ENCODE results near the gene PHYKPL. TPM values are rescaled to one million over a fixed set of nuclear protein-coding genes. Genes with fewer than 3 reads are reported as not detected.

Gene PHYKPL
- total and polyA plus RNA-seq, 2 of the 13 experiments (the other 11 are each of a cell fraction or from before 2014, with no cell fraction given): 18.0 to 78.6 TPM

GRCh38 chr5:178223196-178223773 is 9.3 kb downstream of the PHYKPL start:
- Histone ChIP-seq H3K4me3 (replicated peaks in 1 of 3; ENCODE audit: insufficient read depth in 1 of 3, low read depth in 2 of 3, low read length in 3 of 3) (no peak overlapping the region), H4K20me1 (ENCODE audit: insufficient read depth, low read length) (no peaks in the 10 kb centered on the region), H3K36me3 (replicated peaks in 1 of 2; ENCODE audit: control insufficient read depth in 1 of 2, insufficient read depth in 2 of 2, low read length in 2 of 2) (peaks cover 9 to 23% of the 10 kb centered on the region in 2 experiments), H3K9me3 (ENCODE audit: low read length) (no peaks in the 10 kb centered on the region), H2AFZ (ENCODE audit: low read length) (no peak overlapping the region), H3K9ac (ENCODE audit: insufficient read depth, low read depth, low read length) (no peak overlapping the region), H3K4me1 (ENCODE audit: insufficient read depth, low read length) (no peaks in the 10 kb centered on the region), H3K27ac (ENCODE audit: extremely low read length, insufficient read depth, low read length) (no peak overlapping the region), H3K4me2 (ENCODE audit: low read depth, low read length) (no peak overlapping the region), H3K27me3 (ENCODE audit: control insufficient read depth in 1 of 2, insufficient read depth in 2 of 2, low read length in 2 of 2) (no peaks in the 10 kb centered on the region), H3K79me2 (ENCODE audit: insufficient read depth, low read length) (no peaks in the 10 kb centered on the region)
- WGBS (ENCODE audit: low lambda C conversion rate): 100% methylated on average over 5 of the region's 5 CpGs
- intact Hi-C loops (cut with micrococcal nuclease; ENCODE audit: unreplicated experiment) (no loop called here), in situ Hi-C loops (cut with HindIII; ENCODE audit: extremely low pct_ligation_motif_present, low pct_unique_long_range_greater_than_20kb) (no loop called here)
- FAIRE-seq (no peak), DNase-seq (ENCODE audit: low spot score) (no peak), ATAC-seq (peak; percentile 22)
- ChIA-PET POLR2A (interaction anchor here (1.5 kb wide), 1 partner anchor 8 kb away, joined by 5 read pairs; no protein-coding TSS in a partner anchor), CTCF (ENCODE audit: low intra/inter-chr PET ratio, low total read pairs) (no interaction called here)
- no peak for TF ChIP-seq ZNF550 (CRISPR knock-in tag; IDR thresholded peaks at IDR 0.05; ENCODE audit: borderline replicate concordance)
- TF ChIP-seq ZMYM2 (CRISPR knock-in tag; IDR thresholded peaks at IDR 0.05): no peak
- peak; percentile 18; the same call in 1 of the 2 replicates for TF ChIP-seq POLR2G (IDR thresholded peaks at IDR 0.05; ENCODE audit: low read depth, low read length)
- TF ChIP-seq, protein P1, sequence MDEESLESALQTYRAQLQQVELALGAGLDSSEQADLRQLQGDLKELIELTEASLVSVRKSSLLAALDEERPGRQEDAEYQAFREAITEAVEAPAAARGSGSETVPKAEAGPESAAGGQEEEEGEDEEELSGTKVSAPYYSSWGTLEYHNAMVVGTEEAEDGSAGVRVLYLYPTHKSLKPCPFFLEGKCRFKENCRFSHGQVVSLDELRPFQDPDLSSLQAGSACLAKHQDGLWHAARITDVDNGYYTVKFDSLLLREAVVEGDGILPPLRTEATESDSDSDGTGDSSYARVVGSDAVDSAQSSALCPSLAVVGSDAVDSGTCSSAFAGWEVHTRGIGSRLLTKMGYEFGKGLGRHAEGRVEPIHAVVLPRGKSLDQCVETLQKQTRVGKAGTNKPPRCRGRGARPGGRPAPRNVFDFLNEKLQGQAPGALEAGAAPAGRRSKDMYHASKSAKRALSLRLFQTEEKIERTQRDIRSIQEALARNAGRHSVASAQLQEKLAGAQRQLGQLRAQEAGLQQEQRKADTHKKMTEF (CRISPR knock-in tag; IDR thresholded peaks at IDR 0.05): no peak
- no peak for TF ChIP-seq ZNF768 (CRISPR knock-in tag; IDR thresholded peaks at IDR 0.05)
- no TSS peak for BruUV-seq (replicated peaks)

GRCh38 chr5:178222292-178222691 is 10.3 kb downstream of the PHYKPL start:
- Histone ChIP-seq H3K4me2 (ENCODE audit: low read depth, low read length) (no peak overlapping the region), H3K9ac (ENCODE audit: insufficient read depth, low read depth, low read length) (no peak overlapping the region), H3K27me3 (ENCODE audit: control insufficient read depth in 1 of 2, insufficient read depth in 2 of 2, low read length in 2 of 2) (no peaks in the 10 kb centered on the region), H3K27ac (ENCODE audit: extremely low read length, insufficient read depth, low read length) (no peak overlapping the region), H3K36me3 (replicated peaks in 1 of 2; ENCODE audit: control insufficient read depth in 1 of 2, insufficient read depth in 2 of 2, low read length in 2 of 2) (peaks cover 7 to 15% of the 10 kb centered on the region in 2 experiments; a peak in 4 of 5 replicates), H3K79me2 (ENCODE audit: insufficient read depth, low read length) (no peaks in the 10 kb centered on the region), H3K4me1 (ENCODE audit: insufficient read depth, low read length) (no peaks in the 10 kb centered on the region), H4K20me1 (ENCODE audit: insufficient read depth, low read length) (no peaks in the 10 kb centered on the region), H3K4me3 (replicated peaks in 1 of 3; ENCODE audit: insufficient read depth in 1 of 3, low read depth in 2 of 3, low read length in 3 of 3) (no peak overlapping the region), H3K9me3 (ENCODE audit: low read length) (no peaks in the 10 kb centered on the region), H2AFZ (ENCODE audit: low read length) (no peak overlapping the region)
- POLR2A ChIA-PET: interaction anchor here (1.3 kb wide), 1 partner anchor 10 kb away, joined by 3 read pairs; no protein-coding TSS in a partner anchor
- ATAC-seq (0 out of 3 replicates have a peak, but pooled peaks have one; percentile 5), DNase-seq (ENCODE audit: low spot score) (no peak), FAIRE-seq (no peak)
- CTCF ChIA-PET (ENCODE audit: low intra/inter-chr PET ratio, low total read pairs): no interaction called here
- in situ Hi-C loops (cut with HindIII; ENCODE audit: extremely low pct_ligation_motif_present, low pct_unique_long_range_greater_than_20kb): no loop called here
- TF ChIP-seq U2AF2 (IDR thresholded peaks at IDR 0.05; ENCODE audit: low read depth, low read length): no peak
- no peak for TF ChIP-seq ARHGAP35 (CRISPR knock-in tag; IDR thresholded peaks at IDR 0.05; ENCODE audit: borderline replicate concordance)
- peak; percentile 55 for TF ChIP-seq AGO2 (optimal IDR thresholded peaks at IDR 0.05; ENCODE audit: low read depth, low read length)
- no peak for TF ChIP-seq AGO1 (IDR thresholded peaks at IDR 0.05; ENCODE audit: low read depth, low read length, poor library complexity, severe bottlenecking)
- no peak for TF ChIP-seq ZNF350 (CRISPR knock-in tag; IDR thresholded peaks at IDR 0.05; ENCODE audit: borderline replicate concordance, low read depth)
- TF ChIP-seq, protein P2, sequence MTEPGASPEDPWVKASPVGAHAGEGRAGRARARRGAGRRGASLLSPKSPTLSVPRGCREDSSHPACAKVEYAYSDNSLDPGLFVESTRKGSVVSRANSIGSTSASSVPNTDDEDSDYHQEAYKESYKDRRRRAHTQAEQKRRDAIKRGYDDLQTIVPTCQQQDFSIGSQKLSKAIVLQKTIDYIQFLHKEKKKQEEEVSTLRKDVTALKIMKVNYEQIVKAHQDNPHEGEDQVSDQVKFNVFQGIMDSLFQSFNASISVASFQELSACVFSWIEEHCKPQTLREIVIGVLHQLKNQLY (CRISPR knock-in tag; IDR thresholded peaks at IDR 0.05): no peak
- no TSS peak for BruUV-seq (replicated peaks)
- intact Hi-C loops (cut with micrococcal nuclease; ENCODE audit: unreplicated experiment): no loop called here
- 100% methylated on average over 3 of the region's 15 CpGs for WGBS (ENCODE audit: low lambda C conversion rate)
